Anterior cingulate cortex (tissue), 58 donors: ENCODE results near the gene DNASE1L1.
A peak's percentile ranks its signal among the peaks of the same experiment; 100 is the strongest.

Experiments used
- DNase-seq, 58 donors: peaks; one replicate each; lab custom pipeline; 2025; lab: John Stamatoyannopoulos, UW

DNASE1L1 gene

GRCh38 chrX:154371017-154371788 lies 37.9 kb downstream of the DNASE1L1 start:
- DNase-seq = peak in 56 of 58 donors; percentile 15 to 93 (median 83)

GRCh38 chrX:154370300-154371016 lies 38.6 kb downstream of the DNASE1L1 start:
- peak in 3 of 58 donors; percentile 11 to 20 (median 12) for DNase-seq

GRCh38 chrX:154369449-154370299 lies 39.4 kb downstream of the DNASE1L1 start:
- peak in 38 of 58 donors; percentile 7 to 71 (median 33) for DNase-seq

GRCh38 chrX:154368630-154369448 lies 40.2 kb downstream of the DNASE1L1 start:
- DNase-seq = peak in 2 of 58 donors; percentile 5 to 42

GRCh38 chrX:154367474-154368308 lies 41.4 kb downstream of the DNASE1L1 start:
- DNase-seq = no peak

GRCh38 chrX:154366666-154367055 lies 42.4 kb downstream of the DNASE1L1 start:
- peak in 32 of 58 donors; percentile 2 to 70 (median 27) for DNase-seq

GRCh38 chrX:154365997-154366665 lies 42.9 kb downstream of the DNASE1L1 start:
- no peak for DNase-seq

GRCh38 chrX:154365052-154365600 lies 43.9 kb downstream of the DNASE1L1 start:
- DNase-seq = no peak

GRCh38 chrX:154363706-154364439 lies 45.2 kb downstream of the DNASE1L1 start:
- no peak for DNase-seq

GRCh38 chrX:154362085-154362742 lies 46.8 kb downstream of the DNASE1L1 start:
- no peak for DNase-seq

- DNase-seq = no peak
Measured at GRCh38 chrX:154360155-154360713, 48.8 kb downstream of the DNASE1L1 start.

GRCh38 chrX:154359362-154360154 lies 49.5 kb downstream of the DNASE1L1 start:
- DNase-seq = no peak

- no peak for DNase-seq
Measured at GRCh38 chrX:154358829-154359228, 50.2 kb downstream of the DNASE1L1 start.

GRCh38 chrX:154358011-154358410 lies 51.0 kb downstream of the DNASE1L1 start:
- no peak for DNase-seq

- no peak for DNase-seq
Measured at GRCh38 chrX:154357205-154357604, 51.8 kb downstream of the DNASE1L1 start.

- DNase-seq = no peak
Measured at GRCh38 chrX:154356596-154356995, 52.5 kb downstream of the DNASE1L1 start.
